ENCODE measurements around the gene GTF2H4. TPM values are rescaled to one million over a fixed set of nuclear protein-coding genes. Genes with fewer than 3 reads are reported as not detected.

Gene GTF2H4
- total and polyA plus RNA-seq, 10 of the 15 experiments (the other 5 are each of a cell fraction or from before 2014, with no cell fraction given): 1.1 to 43.8 (median 18.9) TPM

- TF ChIP-seq E4F1 (IDR thresholded peaks at IDR 0.05; ENCODE audit: borderline replicate concordance, partially characterized antibody) (no peak), SMAD5 (IDR thresholded peaks at IDR 0.05; ENCODE audit: low read depth) (no peak), SMAD1 (IDR thresholded peaks at IDR 0.05; ENCODE audit: low read depth, partially characterized antibody) (no peak), ZSCAN29 (IDR thresholded peaks at IDR 0.05) (no peak), ATF2 (IDR thresholded peaks at IDR 0.05; ENCODE audit: low read length) (peak; percentile 56; the same call in 1 of the 2 replicates), ZNF24 (IDR thresholded peaks at IDR 0.05) (no peak), TCF3 (IDR thresholded peaks at IDR 0.05; ENCODE audit: borderline replicate concordance, insufficient read depth, low read depth, low read length) (no peak), TARDBP (IDR thresholded peaks at IDR 0.05; ENCODE audit: borderline replicate concordance) (no peak), BCL11A (IDR thresholded peaks at IDR 0.05; ENCODE audit: low read depth, low read length) (no peak), ZNF384 (IDR thresholded peaks at IDR 0.05; ENCODE audit: borderline replicate concordance, low read depth, low read length) (no peak), PRDM15 (CRISPR knock-in tag; IDR thresholded peaks at IDR 0.05) (no peak), SREBF1 (IDR thresholded peaks at IDR 0.05; ENCODE audit: low read length) (no peak), HCFC1 (IDR thresholded peaks at IDR 0.05; ENCODE audit: low read length) (no peak), HDAC6 (IDR thresholded peaks at IDR 0.05; ENCODE audit: unreplicated experiment) (no peak), MTA3 (IDR thresholded peaks at IDR 0.05; ENCODE audit: borderline replicate concordance, low read length) (peak; percentile 57; the same call in 1 of the 2 replicates), USF2 (IDR thresholded peaks at IDR 0.05; ENCODE audit: borderline replicate concordance, low read depth, low read length) (no peak), SMC3 (IDR thresholded peaks at IDR 0.05; ENCODE audit: borderline replicate concordance, low read length) (no peak), BCL3 (IDR thresholded peaks at IDR 0.05; ENCODE audit: borderline replicate concordance, insufficient read depth, low read depth, low read length, poor library complexity, severe bottlenecking) (peak; percentile 12), RAD51 (IDR thresholded peaks at IDR 0.05) (no peak), STAT3 (IDR thresholded peaks at IDR 0.05; ENCODE audit: low read depth, low read length) (no peak), YY1 (IDR thresholded peaks at IDR 0.05; ENCODE audit: low read depth, low read length) (no peak)
Measured at GRCh38 chr6:30951907-30952469, 44.0 kb downstream of the GTF2H4 start (continued).
